ENCODE measurements around the gene CTNND2.

DNA sequence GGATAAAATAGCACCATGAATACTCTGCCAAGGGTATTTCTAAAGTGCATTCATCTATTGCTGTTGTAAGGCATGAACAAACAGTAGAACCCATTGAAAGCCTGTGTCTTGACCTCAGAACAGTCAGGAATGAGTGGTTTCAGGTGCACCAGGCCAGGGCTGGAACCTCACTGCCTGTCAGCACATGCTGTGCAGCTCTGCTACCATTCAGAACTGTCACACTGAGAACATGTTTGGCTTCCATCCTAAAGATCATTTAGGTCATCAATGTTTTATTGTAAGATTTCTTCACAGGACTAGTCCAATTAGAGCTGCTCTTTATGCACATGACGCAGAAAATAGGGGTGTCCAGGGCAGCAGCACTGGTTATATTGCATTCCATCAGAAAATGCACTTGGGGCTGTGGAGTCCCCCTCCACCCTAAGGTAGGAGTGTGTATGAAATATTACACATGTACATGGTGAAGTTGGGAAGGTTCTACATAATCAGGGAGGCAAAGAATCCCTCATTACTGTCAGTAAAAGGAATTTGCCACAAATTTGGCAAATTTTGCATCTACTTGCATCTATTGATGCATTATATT lies 408.0 kb downstream of the CTNND2 start:
- TF ChIP-seq YY1 (IDR thresholded peaks at IDR 0.05; ENCODE audit: insufficient read depth, insufficient read length), result no peak
- no peak for TF ChIP-seq ZNF274 (IDR thresholded peaks at IDR 0.05; ENCODE audit: low read depth, low read length)
